GM19397 (cell line): Measurements from ENCODE around the gene GDA.
A peak's percentile ranks its signal among the peaks of the same experiment; 100 is the strongest.
"Not testable (repeated sequence)": the region's sequence is repeated elsewhere in the genome, so short reads cannot be mapped to it uniquely, and the experiment has no call there.

Source experiments
- ATAC-seq: cut with Tn5 transposase; IDR thresholded peaks from one replicate; pipeline ENCODE4 v1.9.1; 2021; ENCODE audit warnings: mild to moderate bottlenecking, moderate library complexity; ENCODE audit not compliant: unreplicated experiment

The GDA gene

GRCh38 chr9:72274441-72274840 lies 125.2 kb downstream of the GDA start:
- no peak for ATAC-seq

GRCh38 chr9:72274916-72275315 lies 125.7 kb downstream of the GDA start:
- no peak for ATAC-seq

DNA sequence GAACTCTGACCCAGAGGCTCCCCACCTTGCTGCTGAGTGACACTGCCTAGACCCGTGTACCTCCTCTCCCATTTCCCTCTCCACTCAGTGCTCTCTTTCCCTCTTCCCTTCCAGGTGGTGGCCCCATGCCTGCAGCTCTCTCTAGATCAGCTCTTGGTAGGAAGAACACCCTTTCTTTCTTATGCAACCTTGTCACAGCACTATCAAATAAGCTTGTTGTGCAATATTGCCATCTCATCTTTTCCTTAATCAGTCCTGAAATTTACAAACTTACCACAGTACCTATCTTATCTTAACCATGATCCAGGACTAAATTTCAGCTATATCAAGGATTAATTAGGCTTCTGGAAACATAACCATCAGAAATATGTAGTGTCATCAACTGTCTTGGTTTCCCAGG lies 127.2 kb downstream of the GDA start:
- no peak for ATAC-seq

DNA sequence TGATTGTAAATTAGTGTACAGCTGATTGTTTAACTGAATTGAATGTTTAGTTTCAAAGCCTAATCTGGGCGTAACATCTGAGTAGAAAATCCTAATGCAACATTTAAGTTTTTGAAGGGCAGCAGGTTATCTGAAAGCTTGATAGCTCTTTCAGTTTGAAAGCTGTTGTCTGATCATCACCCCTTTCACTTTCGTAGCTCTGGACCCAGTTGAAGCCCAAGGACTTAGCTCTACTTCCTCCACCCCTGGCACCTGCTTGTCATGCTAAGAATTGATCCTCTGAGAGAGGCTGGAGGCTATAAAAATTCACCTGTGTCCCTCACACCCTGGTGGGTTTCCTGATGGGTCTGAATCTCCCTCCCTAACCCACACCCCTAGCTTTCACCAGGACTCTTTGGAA lies 129.7 kb downstream of the GDA start:
- ATAC-seq: peak; percentile 60

- peak; percentile 87 for ATAC-seq
Observed at GRCh38 chr9:72280913-72281500, 131.8 kb downstream of the GDA start.

DNA sequence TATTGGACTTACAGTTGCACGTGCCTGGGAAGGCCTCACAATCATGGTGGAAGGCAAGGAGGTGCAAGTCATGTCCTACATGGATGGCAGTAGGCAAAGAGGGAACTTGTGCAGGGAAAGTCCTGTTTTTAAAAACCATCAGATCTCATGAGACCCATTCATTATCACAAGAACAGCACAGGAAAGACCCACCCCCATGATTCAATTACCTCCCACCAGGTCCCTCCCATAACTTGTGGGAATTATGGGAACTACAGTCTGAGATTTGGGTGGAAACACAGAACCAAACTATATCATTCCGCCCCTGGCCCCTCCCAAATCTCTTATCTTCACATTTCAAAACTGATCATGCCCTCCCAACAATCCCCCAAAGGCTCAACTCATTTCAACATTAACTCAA lies 140.2 kb downstream of the GDA start:
- ATAC-seq: no peak

DNA sequence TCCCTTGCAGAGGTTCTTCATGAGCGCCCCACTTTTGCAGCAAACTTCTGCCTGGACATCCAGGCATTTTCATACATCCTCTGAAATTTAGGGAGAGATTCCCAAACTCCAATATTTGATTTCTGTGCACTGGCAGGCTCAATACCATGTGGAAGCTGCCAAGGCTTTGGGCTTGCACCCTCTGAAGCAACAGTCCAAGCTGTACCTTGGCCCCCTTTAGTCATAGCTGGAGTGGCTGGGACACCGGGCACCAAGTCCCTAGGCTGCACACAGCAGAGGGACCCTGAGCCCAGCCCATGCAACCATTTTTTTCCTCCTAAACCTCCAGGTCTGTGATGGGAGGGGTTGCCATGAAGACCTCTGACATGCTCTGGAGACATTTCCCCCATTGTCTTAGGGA lies 141.1 kb downstream of the GDA start:
- no peak for ATAC-seq

DNA sequence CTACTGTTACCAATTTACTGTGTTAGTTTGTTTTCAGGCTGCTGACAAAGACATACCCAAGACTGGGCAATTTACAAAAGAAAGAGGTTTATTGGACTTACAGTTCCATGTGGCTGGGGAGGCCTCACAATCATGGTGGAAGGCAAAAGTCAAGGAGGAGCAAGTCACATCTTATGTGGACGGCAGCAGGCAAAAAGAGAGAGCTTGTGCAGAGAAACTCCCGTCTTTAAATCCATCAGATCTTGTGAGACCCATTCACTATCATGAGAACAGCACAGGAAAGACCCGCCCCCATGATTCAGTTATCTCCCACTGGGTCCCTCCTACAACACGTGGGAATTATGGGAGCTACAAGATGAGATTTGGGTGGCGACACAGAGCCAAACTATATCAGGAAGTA lies 142.3 kb downstream of the GDA start:
- not testable (repeated sequence) for ATAC-seq

- ATAC-seq: no peak
Observed at GRCh38 chr9:72292256-72292682, 143.0 kb downstream of the GDA start.

DNA sequence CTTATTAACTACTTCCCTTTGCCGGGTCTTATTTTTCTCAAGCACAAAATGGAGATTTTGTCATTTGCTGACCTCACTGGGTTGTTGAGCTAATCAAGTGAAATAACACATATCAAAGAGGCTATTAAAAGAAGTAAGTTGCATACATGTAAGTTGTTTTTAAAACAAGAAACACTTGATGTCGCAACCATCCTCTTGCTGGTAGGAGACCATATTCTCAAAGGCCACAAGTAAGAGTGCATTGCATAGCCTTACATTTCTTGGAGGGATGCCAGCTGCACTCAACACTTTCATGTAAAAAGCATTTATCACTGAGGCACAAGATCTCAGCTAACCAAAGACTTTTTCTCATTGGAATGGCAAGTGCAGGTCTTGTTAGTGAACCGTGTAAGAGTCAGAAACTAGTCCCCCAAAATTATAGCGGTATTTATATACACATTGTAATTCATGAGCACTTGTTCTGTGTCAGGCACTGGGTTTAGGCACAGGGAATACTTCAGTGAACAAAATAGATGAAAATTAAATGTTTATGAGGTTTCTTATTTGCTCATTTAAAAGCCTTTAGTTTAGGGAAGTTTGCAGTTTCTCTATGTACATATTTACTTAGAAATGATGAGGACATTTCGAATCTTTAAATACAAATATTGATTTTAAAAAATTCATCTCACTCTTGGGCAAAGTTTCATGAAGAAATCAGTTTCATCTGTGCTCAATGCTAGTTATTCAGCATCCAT lies 143.8 kb downstream of the GDA start:
- no peak for ATAC-seq

- ATAC-seq: no peak
Observed at GRCh38 chr9:72294936-72295335, 145.7 kb downstream of the GDA start.

- no peak for ATAC-seq
Observed at GRCh38 chr9:72297516-72297915, 148.3 kb downstream of the GDA start.

DNA sequence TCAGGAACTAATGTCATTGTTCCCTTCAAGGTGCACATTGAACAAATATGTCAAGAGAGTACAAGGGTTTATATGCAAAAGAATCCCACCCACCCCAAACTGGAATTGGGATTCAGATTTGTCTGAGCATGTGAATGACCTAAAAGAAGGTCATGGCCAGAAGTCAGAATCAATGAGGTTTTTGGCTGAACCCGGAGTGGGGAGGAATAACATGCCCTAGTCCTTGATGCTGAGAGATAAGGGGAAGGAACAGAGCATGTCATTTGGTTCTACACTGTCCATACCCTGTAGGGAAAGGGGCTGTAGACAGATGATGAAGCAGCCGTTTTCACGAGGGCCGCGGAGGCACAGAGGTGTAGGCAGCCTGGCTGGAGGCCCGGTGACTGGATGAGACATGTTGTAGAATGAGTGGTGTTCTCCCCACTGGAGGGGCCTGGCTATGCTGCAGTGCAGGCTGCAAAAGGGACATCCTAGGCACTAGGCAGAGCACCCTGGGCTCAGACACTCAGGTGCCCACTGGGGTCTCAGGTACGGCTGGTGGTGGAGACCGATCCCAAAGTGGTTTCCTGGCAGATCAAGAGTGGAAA lies 149.9 kb downstream of the GDA start:
- no peak for ATAC-seq

- no peak for ATAC-seq
Observed at GRCh38 chr9:72300873-72301272, 151.6 kb downstream of the GDA start.
